ENCODE data around the gene TCEA2. TPM values are rescaled to one million over a fixed set of nuclear protein-coding genes. Genes with fewer than 3 reads are reported as not detected.

Gene TCEA2
- total and polyA plus RNA-seq, 2 donors (not counting 1 experiment from before 2014, with no cell fraction given), result 17.1 to 23.9 TPM

DNA sequence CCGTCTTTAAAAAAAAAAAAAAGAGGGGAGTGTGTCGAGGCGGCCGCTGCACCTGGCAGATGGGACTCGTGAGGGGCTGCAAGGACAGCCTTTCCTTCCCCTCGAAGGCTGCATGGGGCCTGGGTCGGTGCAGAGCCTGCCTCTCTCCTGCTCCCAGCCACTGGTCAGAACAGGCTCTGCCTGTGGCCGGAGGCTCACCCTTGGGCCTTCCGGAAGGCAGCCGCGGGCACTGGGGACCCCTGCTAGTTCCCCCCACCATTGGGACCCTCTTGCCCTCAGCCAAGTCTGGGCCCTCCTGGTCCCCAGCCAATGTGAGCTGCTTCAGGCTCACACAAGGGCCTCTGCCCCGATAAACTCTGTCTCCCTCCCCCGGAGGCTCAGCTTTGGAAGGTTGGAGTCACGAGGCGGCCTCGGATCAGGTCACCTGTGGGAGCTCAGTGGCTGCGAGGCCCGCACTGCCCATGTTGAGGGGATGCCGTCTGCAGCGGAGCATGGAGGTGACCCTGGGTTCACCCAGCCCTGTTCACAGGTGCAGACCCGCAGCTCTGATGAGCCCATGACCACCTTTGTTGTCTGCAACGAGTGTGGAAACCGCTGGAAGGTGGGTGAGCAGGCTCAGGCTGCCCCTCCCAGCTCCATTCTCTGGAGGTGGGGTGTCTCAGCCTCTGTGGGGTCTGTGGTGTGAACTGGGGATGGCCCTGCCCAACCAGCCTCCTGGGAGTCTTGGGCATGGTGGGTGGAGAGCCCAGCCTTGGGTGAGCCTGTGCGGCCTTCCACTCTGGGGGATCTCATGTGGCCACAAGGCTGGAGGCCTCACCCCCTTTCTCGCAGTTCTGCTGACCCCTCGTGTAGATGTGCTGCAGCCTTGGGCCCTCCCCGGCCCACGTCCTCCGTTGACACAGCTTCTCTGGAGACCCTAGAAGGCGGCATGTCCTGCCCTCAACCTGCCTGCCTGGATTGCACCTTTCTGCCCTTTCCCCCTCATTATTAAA, 8.6 kb downstream of the TCEA2 start:
- Histone ChIP-seq H3K36me3 (ENCODE audit: control insufficient read depth, insufficient read depth, low read length) (peaks cover 1% of the 10 kb centered on the region), H3K27ac (ENCODE audit: insufficient read depth, low read length) (no peak overlapping the region), H3K79me2 (ENCODE audit: control insufficient read depth, insufficient read depth, low read length) (no peaks in the 10 kb centered on the region), H3K9ac (ENCODE audit: insufficient read depth, low read length) (no peak overlapping the region), H4K20me1 (ENCODE audit: control insufficient read depth, extremely low read depth, insufficient read depth, low read length) (no peaks in the 10 kb centered on the region), H3K9me3 (ENCODE audit: control insufficient read depth, insufficient read depth, low read depth, low read length) (no peaks in the 10 kb centered on the region), H3K4me3 (replicated peaks in 1 of 4; ENCODE audit: control extremely low read depth in 1 of 4, insufficient read depth in 1 of 4, low read depth in 3 of 4, low read length in 4 of 4) (no peak overlapping the region), H3K4me1 (ENCODE audit: control insufficient read depth, extremely low read depth, insufficient read depth, low read length) (no peaks in the 10 kb centered on the region), H3K27me3 (ENCODE audit: control insufficient read depth, insufficient read depth, low read length) (no peaks in the 10 kb centered on the region), H2AFZ (ENCODE audit: low read length) (no peak overlapping the region), H3K4me2 (ENCODE audit: extremely low read depth, insufficient read depth, low read length) (no peak overlapping the region)
- DNase-seq (ENCODE audit: low read depth in 2 of 2), result no peak
- TF ChIP-seq, protein P1, sequence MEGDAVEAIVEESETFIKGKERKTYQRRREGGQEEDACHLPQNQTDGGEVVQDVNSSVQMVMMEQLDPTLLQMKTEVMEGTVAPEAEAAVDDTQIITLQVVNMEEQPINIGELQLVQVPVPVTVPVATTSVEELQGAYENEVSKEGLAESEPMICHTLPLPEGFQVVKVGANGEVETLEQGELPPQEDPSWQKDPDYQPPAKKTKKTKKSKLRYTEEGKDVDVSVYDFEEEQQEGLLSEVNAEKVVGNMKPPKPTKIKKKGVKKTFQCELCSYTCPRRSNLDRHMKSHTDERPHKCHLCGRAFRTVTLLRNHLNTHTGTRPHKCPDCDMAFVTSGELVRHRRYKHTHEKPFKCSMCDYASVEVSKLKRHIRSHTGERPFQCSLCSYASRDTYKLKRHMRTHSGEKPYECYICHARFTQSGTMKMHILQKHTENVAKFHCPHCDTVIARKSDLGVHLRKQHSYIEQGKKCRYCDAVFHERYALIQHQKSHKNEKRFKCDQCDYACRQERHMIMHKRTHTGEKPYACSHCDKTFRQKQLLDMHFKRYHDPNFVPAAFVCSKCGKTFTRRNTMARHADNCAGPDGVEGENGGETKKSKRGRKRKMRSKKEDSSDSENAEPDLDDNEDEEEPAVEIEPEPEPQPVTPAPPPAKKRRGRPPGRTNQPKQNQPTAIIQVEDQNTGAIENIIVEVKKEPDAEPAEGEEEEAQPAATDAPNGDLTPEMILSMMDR (conservative IDR thresholded peaks at IDR 0.05 in 1 of 2, IDR thresholded peaks at IDR 0.05 in 1 of 2; ENCODE audit: low read depth in 1 of 2, low read length in 2 of 2), result no peak
- TF ChIP-seq EZH2 (IDR thresholded peaks at IDR 0.05; ENCODE audit: low read length, missing control alignments), result no peak

DNA sequence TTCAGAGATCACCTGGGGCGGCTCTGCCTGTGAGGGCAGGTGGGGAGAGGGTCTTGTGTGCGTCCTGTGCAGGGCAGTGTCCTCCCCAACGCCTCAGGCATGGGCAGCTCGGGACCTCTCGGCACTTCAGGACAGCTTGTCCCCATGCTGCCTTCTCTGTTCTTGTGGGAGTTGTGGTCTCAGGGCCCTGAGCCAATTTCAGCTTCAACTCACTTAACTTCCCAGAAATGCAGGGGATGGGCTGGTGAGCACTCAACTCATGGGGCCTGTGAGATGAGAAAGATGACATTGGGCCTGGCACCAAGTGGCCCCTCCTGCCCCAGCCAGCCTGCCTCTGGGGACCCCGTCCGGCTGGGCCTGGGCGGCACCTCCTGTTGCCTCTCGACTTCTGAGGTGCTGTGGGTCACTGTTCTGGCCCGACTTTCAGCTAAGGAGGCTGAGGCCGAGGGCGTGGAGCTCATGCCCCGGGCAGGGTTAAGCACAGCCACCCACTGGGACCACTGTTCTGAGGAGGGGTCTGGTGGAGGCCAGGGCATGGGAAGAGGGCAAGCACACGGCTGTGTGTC, 9.6 kb downstream of the TCEA2 start:
- Histone ChIP-seq H3K36me3 (ENCODE audit: control insufficient read depth, insufficient read depth, low read length) (peaks cover 1% of the 10 kb centered on the region), H3K9me3 (ENCODE audit: control insufficient read depth, insufficient read depth, low read depth, low read length) (no peaks in the 10 kb centered on the region), H3K79me2 (ENCODE audit: control insufficient read depth, insufficient read depth, low read length) (no peaks in the 10 kb centered on the region), H3K27me3 (ENCODE audit: control insufficient read depth, insufficient read depth, low read length) (no peaks in the 10 kb centered on the region), H3K9ac (ENCODE audit: insufficient read depth, low read length) (no peak overlapping the region), H3K4me2 (ENCODE audit: extremely low read depth, insufficient read depth, low read length) (no peak overlapping the region), H3K4me3 (replicated peaks in 1 of 4; ENCODE audit: control extremely low read depth in 1 of 4, insufficient read depth in 1 of 4, low read depth in 3 of 4, low read length in 4 of 4) (no peak overlapping the region), H2AFZ (ENCODE audit: low read length) (no peak overlapping the region), H3K27ac (ENCODE audit: insufficient read depth, low read length) (no peak overlapping the region), H4K20me1 (ENCODE audit: control insufficient read depth, extremely low read depth, insufficient read depth, low read length) (no peaks in the 10 kb centered on the region), H3K4me1 (ENCODE audit: control insufficient read depth, extremely low read depth, insufficient read depth, low read length) (no peaks in the 10 kb centered on the region)
- DNase-seq (ENCODE audit: low read depth in 2 of 2), result no peak
- TF ChIP-seq EZH2 (IDR thresholded peaks at IDR 0.05; ENCODE audit: low read length, missing control alignments), result no peak
- TF ChIP-seq, protein P1 (conservative IDR thresholded peaks at IDR 0.05 in 1 of 2, IDR thresholded peaks at IDR 0.05 in 1 of 2; ENCODE audit: low read depth in 1 of 2, low read length in 2 of 2), result no peak

DNA sequence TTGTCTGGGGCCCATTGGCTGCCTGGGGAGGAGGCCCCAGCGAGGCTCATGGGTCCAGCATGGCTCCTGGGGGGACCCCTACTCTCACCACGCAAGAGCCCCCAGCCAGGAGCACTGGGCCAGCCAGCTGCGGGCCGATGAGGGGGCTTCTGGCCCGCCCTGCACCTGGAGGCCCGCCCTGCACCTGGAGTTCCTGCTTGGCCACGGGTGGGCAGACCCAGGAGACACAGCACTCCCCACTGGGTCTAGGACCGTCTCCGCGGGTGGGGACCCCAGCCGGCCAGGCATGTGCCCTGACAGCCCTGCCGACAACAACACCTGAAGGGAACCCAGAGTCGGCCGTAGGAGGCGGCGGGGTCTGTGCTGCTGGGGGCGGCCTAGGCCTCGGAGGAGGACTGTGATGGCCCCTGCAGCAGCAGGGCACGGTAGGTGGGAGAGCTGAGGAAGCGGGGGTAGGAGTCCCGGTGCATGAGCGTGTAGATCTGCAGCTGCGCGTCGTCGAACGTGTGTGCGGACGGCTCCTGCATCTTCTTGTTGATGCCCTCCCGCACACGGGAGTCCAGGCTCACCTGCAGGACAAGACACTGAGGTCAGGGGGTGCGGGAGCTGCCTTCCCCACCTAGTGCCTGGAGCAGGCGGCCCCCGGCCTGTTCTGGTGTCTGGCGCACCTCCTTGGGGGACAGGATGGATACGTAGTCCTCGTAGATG, 10.6 kb downstream of the TCEA2 start:
- no peaks in the 10 kb centered on the region for H3K27me3 ChIP-seq (ENCODE audit: control insufficient read depth, insufficient read depth, low read length)
- DNase-seq (ENCODE audit: low read depth in 2 of 2), result no peak
- no peak overlapping the region for H2AFZ ChIP-seq (ENCODE audit: low read length)
- no peaks in the 10 kb centered on the region for H3K79me2 ChIP-seq (ENCODE audit: control insufficient read depth, insufficient read depth, low read length)
- TF ChIP-seq, protein P1 (conservative IDR thresholded peaks at IDR 0.05 in 1 of 2, IDR thresholded peaks at IDR 0.05 in 1 of 2; ENCODE audit: low read depth in 1 of 2, low read length in 2 of 2), result no peak
- TF ChIP-seq EZH2 (IDR thresholded peaks at IDR 0.05; ENCODE audit: low read length, missing control alignments), result no peak
- no peaks in the 10 kb centered on the region for H3K9me3 ChIP-seq (ENCODE audit: control insufficient read depth, insufficient read depth, low read depth, low read length)
- no peak overlapping the region for H3K9ac ChIP-seq (ENCODE audit: insufficient read depth, low read length)
- H3K4me2 ChIP-seq (ENCODE audit: extremely low read depth, insufficient read depth, low read length), result no peak overlapping the region
- H3K4me3 ChIP-seq (replicated peaks in 1 of 4; ENCODE audit: control extremely low read depth in 1 of 4, insufficient read depth in 1 of 4, low read depth in 3 of 4, low read length in 4 of 4), result no peak overlapping the region
- H4K20me1 ChIP-seq (ENCODE audit: control insufficient read depth, extremely low read depth, insufficient read depth, low read length), result no peaks in the 10 kb centered on the region
- peaks cover 1% of the 10 kb centered on the region for H3K36me3 ChIP-seq (ENCODE audit: control insufficient read depth, insufficient read depth, low read length)
- peaks cover 4% of the 10 kb centered on the region for H3K4me1 ChIP-seq (ENCODE audit: control insufficient read depth, extremely low read depth, insufficient read depth, low read length)
- H3K27ac ChIP-seq (ENCODE audit: insufficient read depth, low read length), result no peak overlapping the region

All from fibroblast of lung (primary cell).